Amygdala (tissue), 56 donors: ENCODE results near the gene DIDO1.
A peak's percentile ranks its signal among the peaks of the same experiment; 100 is the strongest.

Source experiments
- DNase-seq, 56 donors: peaks; one replicate each; lab custom pipeline; 2025; lab: John Stamatoyannopoulos, UW

DIDO1 gene

DNA sequence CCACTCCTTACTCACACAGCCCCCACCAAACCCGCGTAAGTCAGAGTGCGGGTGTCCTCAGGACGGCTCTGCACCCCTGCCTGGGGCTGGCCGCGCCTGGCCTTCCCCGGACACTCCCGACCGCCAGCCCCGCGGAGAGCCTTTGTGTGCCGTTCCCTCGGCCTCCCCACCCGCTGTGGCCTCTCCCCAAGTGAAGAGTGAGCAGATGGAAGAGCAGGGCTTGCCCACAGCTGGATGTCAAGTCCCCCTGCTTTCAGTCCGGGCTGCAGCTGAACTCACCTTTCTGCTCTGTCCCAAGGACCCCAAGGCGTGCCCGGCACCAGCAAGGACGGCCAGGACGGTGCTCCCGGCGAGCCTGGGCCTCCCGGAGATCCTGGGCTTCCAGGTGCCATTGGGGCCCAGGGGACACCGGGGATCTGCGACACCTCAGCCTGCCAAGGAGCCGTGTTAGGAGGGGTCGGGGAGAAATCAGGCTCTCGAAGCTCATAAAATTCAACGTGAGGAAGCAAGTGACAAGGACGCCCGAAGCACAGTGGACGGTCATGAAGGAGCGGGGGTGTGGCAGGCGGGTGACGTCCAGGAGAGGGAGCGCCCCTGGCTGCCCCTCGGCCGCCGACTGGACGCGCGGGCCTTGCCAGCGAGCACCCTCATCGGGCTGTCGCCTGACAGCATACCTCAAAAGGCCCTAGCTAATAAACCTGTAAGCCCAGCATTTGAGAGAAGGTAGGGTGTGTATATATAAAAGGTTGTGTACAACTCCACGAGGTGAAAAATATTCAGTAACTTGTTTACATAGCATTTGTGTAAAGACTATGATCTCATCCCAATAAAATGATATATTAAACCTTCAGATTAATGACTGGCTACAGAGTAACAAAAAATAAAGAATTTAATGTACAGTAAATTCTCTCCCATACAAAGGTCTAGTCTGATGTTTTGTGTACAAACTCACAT lies 85.8 kb downstream of the DIDO1 start:
- no peak for DNase-seq

DNA sequence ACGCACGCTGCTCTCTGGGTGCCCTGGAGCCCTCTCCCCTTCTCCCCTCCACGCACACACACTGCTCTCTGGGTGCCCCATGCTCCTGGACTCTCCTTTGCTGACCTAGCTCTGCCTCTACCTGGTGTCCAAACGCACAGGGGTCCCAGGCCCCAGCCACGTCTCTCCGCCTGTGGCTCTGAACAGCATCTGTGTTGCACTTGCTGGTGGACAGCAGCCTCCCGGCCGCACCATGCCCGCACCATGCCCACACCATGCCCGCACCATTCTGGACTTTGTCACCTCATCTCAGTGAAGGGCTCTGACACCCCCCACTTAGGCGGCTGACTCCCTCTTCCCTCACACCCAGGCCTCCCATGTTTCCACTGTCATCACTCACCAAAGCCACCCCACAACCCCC lies 86.5 kb downstream of the DIDO1 start:
- DNase-seq: no peak

DNA sequence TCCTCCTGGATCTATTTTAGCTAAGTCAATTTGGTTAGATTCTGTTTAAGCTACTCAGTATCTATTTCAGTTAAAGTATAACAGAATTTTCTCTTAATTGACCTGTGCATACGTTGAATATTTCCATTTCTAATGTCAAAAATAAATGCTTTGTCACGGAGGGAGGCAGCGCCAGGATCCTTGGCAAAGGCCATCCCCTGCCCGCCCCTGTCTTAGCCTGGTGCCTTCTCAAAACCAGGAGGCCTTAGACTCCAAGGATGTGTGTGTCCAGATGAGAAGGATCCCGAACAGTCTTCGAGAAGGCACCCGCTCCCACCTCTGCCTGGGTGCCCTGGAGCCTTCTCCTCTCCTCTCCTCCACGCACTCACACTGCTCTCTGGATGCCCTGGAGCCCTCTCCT lies 87.0 kb downstream of the DIDO1 start:
- DNase-seq: no peak

DNA sequence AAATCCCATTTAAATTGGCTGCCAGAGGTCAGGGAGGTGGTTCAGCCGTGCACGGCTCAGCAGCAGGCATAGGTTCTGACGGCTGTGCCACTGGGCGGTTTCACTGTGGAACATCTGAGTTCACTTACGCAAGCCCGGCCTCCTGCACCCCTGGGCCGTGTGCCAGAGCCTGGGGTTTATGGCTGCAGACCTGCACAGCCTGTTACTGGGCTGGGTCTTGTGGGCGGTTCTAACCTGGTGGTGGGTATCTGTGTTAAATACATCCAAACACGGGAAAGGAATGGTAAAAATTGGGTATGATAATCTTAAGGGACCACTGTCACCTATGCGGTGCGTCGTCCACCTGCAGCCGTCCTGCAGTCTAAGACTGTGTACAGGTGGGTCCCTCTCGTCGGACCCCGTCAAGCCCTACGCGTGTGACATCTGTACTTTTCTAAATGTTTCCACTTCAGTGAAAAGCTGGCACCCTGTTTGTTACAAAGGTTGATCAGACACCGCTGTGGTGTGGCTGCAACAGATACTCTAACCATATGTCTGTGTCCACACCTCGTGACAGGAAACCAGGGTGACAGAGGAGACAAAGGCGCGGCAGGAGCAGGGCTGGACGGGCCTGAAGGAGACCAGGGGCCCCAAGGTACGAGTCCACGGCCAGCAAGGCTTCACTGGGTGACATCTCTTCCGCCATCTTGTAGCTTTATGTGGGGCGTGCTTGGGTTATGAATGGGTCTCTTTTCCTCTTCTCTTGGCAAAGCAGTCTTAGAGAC lies 88.0 kb downstream of the DIDO1 start:
- DNase-seq: no peak

DNA sequence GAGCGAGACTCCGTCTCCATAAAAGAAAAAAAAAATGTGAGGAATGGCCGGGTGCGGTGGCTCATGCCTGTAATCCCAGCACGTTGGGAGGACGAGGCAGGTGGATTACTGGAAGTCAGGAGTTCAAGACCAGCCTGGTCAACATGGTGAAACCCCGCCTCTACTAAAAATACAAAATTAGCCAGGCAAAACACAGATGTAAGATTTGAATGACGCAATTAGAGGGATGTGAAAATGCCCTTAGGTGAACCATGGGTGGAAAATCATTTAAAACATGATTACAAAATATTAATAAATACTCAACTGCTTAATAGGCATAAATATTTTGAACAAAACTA lies 88.5 kb downstream of the DIDO1 start:
- no peak for DNase-seq

DNA sequence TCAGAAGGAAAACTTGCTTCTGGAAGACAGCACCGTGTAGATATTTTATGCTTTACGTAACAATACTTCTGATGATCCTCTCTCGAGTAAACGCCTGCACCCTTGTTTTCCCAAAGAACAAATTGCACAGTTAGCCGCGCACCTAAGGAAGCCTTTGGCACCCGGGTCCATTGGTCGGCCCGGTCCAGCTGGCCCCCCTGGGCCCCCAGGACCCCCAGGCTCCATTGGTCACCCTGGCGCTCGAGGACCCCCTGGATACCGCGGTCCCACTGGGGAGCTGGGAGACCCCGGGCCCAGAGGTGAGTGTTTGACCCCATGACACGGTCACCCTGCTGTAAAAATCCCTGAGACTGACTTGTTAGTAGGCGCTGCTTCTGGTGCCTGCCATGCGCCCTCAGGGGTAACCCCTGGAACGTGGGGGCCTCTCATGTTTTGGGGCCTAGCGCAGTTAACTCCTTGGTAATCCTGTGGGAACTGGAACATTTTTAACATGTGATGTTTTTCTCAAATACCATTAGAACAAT lies 89.3 kb downstream of the DIDO1 start:
- no peak for DNase-seq

DNA sequence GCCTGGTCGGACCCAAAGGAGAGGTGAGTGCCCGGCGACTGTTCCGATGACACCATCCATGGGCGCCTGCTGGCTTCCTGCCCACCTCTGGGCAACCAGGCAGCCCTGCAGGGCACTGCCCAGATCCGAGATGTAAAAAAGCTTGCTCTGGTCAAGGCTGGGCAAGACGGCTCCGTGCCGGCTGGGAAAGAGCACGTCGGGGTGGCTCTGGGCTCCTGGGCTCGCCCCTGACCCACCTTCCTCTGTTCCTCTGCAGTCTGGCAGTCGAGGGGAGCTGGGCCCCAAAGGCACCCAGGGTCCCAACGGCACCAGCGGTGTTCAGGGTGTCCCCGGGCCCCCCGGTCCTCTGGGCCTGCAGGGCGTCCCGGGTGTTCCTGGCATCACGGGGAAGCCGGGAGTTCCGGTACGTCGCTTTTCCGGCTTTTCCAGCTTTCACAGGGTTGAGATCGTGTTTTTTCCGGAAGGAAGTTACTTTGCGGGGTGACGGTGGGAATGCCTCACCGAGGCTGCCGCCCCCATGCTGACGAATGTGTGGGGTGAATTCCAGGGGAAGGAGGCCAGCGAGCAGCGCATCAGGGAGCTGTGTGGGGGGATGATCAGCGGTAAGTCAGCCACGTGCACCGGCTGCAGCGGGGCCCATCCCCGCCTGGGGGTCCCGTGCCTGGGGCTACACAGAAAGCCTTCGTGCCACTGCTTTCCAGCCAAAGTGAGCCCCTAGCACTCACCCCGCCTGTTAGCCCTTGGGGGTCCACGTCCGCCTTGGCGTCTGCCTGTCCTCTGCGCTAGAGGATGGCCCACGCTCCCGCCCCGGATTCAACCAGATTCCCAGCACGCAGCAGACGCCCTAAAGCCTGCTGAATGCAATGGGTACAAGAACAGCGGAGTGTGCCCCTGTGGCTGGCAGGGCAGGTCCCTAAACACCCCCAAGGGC lies 90.1 kb downstream of the DIDO1 start:
- DNase-seq: no peak

DNA sequence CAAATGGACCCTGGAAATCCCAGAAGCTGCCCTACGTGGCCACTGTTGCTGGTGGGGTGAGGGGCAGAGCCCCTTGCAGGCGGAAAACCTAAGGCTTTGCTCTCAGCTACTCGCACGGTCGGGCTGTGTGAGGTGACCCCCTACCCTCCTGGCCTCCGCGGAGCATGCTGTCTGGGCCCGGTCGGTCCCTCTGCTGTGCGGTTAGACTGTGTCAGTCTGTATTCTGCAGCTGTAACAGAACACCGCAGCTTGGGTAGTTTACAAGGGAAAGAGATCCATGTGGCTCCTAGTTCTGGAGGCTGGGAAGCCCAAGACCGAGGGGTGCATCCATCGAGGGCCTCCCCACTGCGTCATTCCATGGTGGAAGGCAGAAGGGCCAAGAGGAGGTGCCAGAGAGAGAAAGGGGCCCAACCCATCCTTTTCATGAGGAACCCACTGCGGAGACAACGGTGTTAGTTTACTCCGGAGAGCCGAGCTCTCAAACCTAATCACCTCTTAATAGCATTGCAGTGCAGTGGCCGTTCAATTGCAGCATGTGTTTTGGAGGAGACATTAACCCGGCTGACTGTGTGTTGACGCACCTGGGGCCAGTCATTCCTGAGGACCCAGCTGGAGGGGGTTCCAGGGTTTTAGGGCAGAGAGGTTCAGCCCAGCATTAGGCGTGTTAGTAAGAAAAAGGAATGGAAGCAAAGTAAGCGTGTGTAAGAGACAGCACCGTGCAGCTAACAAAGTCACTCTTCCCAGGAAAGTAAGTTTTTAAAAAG lies 91.2 kb downstream of the DIDO1 start:
- no peak for DNase-seq

DNA sequence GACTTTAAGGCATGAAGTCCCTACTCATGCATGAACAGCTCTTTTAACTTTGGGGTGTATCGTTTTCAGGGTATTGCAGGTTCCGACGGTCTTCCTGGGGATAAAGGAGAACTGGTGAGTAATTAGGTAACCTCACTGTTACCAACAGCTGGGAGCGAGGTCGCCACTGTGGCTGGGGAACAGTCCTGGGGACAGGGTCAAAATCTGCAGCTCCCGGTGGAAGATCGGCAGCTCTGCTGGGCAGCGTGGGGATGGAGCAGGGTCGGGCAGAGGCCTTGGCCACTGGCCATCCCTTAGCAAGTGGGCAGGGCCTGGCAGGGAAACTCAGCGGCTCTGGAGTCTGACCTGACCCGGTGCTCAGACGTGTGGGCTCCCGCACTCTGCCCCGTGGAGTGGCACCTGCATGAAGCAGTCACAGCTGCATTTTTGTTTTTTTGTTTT lies 93.3 kb downstream of the DIDO1 start:
- no peak for DNase-seq

DNA sequence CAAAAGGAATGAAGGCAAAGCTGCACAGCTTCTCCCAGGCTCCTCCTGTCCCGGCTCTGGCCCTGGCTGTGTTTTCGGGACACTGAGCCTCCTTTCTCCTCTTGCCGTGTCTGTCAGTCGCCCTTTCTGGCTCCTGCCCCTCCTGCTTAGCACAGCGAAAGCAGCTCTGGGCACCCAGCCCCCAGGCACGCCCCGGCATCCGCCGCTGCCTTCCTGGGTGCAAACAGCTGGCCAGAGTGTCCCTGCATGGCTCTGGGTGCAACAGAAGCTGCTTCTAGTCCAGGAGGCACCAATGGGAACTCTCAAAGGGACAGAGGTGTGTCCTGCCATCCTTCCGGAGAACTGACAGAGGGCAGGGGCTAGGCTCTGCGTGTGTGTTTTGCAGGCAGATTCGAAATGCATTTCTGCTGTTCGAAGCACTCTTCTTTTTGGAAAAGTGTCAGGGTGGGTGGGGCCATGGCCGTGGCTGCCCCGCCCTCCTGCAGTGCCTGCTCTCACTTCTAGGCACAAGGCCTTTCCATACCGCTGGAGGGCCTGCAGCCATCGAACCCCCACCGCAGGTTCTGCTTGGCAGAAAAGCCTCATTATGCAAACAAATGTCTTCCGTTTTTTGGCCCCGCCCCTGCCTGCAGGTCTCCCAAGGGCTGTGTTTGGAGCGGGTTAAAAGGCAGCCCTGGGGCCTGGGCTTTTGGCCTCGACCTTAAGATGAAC lies 93.9 kb downstream of the DIDO1 start:
- peak in 5 of 56 donors; percentile 14 to 49 (median 30) for DNase-seq

DNA sequence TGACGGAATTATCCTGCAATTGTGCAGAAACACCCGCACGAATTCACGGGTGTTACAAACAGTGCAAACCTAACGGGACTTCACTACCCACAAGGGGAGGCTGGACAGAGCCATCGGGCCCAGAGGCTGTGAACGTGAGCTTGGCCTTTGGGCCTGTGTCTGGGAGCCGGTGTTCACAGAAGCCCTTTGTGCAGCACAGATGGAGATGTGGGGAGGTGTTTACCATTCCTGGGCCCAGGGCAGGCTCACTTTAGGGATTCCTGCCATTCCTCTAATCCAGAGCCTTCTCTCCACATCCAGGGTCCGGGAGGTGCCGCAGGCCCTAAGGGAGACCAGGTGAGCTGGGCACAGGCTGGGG lies 94.5 kb downstream of the DIDO1 start:
- DNase-seq: peak in 2 of 56 donors; percentile 5 to 24

DNA sequence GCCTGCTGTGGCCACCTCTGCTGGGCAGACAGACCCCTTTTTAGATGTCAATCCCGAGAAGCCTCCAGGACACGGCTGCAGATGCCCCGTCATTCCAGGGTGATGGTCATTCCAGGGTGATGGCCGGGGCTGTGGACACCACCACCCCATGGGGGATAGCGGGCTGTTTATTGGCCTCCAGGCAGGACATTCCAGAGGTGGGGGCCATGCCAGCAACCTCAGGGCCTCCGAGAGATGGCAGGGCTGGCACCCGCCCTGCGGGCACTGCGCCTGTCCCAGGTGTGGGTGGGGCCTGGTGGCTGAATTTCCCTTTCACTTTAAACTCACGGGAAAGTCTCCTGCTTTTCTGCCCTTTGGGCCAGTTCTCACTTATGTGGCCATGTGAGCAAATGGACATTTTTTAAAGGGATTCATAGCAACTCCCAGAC lies 94.9 kb downstream of the DIDO1 start:
- DNase-seq: no peak

DNA sequence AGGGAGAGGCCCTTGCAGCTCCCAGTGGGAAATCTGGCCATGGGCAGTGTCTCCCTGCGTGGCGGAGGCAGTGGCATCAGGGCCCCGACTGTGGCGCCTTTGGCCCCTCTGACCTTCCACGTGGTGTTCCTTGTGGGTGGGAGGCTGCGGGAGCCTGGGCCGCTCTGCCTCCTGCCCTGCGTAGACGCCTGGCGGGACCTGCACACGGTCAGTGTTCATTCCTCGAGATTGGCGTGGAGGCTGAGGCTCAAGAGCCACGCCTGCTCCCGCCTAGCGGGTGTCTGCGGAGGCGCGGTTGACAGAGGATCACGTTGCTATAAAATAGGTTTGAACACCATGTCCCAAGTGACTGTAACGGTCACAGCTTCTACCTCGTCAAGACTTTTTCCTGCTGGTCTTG lies 95.5 kb downstream of the DIDO1 start:
- no peak for DNase-seq

DNA sequence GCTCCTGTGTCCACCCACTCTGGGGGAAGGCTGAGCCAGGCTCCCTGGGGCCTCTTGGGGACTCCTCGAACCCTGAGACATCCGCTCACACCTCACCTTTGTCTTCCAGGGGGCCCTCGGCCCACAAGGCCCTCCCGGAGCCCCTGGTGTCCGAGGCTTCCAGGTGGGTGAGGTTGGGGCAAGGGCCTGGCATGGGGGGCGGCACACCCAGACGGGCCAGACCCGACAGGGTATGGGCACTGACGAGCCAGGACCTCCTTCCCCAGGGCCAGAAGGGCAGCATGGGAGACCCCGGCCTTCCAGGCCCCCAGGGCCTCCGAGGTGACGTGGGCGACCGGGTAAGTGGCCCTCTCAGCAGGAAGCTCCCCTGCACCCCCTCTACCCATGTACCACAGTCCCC lies 96.1 kb downstream of the DIDO1 start:
- no peak for DNase-seq

DNA sequence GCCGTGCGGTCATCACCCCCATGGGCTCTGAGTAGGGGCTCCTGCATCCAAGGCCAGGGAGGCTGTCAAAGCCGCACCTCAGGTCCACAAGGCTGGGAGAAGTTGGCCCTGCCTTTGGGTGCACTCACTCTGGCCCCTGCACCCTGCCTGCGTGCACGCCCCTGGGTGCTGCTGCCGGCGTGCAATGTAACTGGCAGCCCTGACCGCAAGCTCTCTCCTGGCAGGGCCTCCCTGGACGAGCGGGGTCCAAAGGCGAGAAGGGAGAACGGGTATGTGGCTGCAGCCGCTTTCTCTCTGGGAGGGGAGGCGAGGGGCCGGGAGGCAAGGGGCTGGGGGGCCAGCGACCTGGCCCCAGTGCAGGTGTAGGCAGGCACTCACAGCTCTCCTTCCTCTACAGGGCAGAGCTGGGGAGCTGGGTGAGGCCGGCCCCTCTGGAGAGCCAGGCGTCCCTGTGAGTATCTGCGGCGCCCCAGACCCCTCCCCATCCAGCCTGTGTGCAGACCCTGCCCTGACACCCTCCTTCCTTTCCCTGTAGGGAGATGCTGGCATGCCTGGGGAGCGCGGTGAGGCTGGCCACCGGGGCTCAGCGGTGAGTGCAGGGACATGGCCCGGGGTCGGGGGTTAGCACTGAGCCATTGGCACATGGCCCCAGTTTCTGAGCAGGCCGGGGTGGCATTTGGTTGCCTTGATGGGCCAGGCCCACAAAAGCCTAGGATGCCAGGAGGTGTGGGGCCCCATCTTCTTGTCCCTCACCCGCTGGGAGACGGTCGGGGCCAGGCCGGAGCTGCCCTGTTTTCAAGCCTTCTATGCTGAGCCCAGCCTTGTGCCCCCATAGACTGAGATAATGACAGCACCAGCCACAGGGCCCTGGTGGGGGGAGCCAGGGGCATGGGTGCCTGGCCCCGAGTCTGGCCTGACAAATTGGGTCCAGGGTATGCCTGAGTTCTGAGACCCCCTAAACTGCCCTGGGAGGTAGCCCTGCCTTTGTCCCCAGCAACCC lies 96.8 kb downstream of the DIDO1 start:
- DNase-seq: no peak

DNA sequence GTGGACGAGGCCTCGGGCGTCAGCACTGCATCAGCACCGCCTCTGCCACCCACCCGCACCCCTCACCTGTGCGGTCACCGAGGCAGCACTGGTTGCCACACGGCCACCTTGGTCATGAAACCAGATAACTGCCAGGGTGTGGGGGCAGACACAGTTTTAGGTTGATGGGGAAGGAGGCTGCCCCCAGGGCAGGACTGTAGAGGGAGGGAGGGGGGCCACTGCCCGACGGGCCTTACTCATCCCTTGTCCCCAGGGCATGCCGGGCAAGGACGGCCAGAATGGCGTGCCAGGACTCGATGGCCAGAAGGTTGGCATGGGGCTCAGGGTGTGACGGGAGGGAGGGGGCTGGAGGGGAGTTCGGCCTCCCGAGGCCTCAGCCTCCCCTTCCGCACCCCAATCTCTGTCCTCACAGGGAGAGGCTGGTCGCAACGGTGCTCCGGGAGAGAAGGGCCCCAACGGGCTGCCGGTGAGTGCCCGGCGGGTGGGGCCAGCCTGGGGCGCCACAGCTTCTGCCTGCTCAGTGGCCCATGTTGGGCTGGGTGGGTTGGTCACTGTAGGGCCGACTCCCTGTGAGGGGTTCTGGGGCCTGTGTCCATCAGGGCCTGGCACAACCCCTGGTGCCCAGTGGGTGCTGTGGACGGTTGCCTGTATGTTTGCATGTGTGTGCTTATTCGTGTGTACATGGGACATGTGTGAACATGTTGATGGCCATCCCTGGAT lies 97.6 kb downstream of the DIDO1 start:
- no peak for DNase-seq

DNA sequence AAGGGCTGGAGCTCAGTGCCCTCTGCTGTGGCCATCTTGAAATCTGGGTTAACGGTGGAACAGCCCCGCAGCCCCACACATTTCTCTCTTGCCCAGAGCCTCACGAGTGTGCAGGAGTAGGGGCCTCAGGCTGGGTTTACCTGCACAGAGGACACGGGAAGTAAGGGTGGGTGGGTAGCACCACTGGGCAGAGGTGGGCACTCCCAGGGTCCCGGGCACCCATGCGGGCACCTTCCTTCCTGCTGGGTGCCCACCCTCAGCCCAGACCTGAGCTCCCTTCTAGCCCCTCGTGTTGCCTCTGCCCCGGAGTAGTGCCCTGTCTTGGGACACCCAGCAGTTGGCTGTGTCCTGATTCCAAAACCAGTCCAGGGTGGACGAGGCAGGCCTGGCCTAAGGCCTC lies 98.3 kb downstream of the DIDO1 start:
- DNase-seq: no peak
